ENCODE results near the gene RBAK. TPM values are rescaled to one million over a fixed set of nuclear protein-coding genes. Genes with fewer than 3 reads are reported as not detected.

Gene RBAK
- total RNA-seq, 1 experiment from 2014 or later: 16.1 TPM

- intact Hi-C loops (cut with micrococcal nuclease; ENCODE audit: unreplicated experiment): no loop called here
- Mint-ChIP-seq H3K9me3 (ENCODE audit: unreplicated experiment) (no peaks in the 10 kb centered on the region), H3K4me3 (ENCODE audit: unreplicated experiment) (no peak overlapping the region), H3K27me3 (ENCODE audit: insufficient read depth, unreplicated experiment) (peaks cover 3% of the 10 kb centered on the region), H3K27ac (ENCODE audit: unreplicated experiment) (no peak overlapping the region), H3K4me1 (ENCODE audit: low read depth, unreplicated experiment) (no peaks in the 10 kb centered on the region), H3K36me3 (ENCODE audit: insufficient read depth, unreplicated experiment) (no peaks in the 10 kb centered on the region)
- CTCF ChIA-PET: no interaction called here
- no TSS peak for BruUV-seq (replicated peaks)
- POLR2A ChIA-PET: no interaction called here
- H3K36me3 ChIP-seq (ENCODE audit: control insufficient read depth, insufficient read depth, low read length): no peaks in the 10 kb centered on the region
- TF ChIP-seq CTCF (IDR thresholded peaks at IDR 0.05; ENCODE audit: insufficient read depth in 1 of 2, low read depth in 1 of 2, low read length in 1 of 2, severe bottlenecking in 1 of 2, unreplicated experiment in 1 of 2): no peak
- no peaks in the 10 kb centered on the region for H3K27me3 ChIP-seq (replicated peaks; ENCODE audit: control insufficient read depth, insufficient read depth, low read length)
- H3K9me3 ChIP-seq: no peaks in the 10 kb centered on the region
- no peak overlapping the region for H3K4me3 ChIP-seq (ENCODE audit: low read depth, low read length)
- DNase-seq: no peak
- no peaks in the 10 kb centered on the region for H3K4me1 ChIP-seq
Measured at GRCh38 chr7:5035276-5035675, 10.4 kb upstream of the RBAK start.

- peaks cover 3% of the 10 kb centered on the region for H3K27me3 Mint-ChIP-seq (ENCODE audit: insufficient read depth, unreplicated experiment)
- H3K9me3 ChIP-seq: no peaks in the 10 kb centered on the region
- H3K4me3 ChIP-seq (ENCODE audit: low read depth, low read length): no peak overlapping the region
- intact Hi-C loops (cut with micrococcal nuclease; ENCODE audit: unreplicated experiment): no loop called here
- CTCF ChIA-PET: no interaction called here
- TF ChIP-seq CTCF (IDR thresholded peaks at IDR 0.05; ENCODE audit: insufficient read depth in 1 of 2, low read depth in 1 of 2, low read length in 1 of 2, severe bottlenecking in 1 of 2, unreplicated experiment in 1 of 2): no peak
- H3K36me3 ChIP-seq (ENCODE audit: control insufficient read depth, insufficient read depth, low read length): no peaks in the 10 kb centered on the region
- no peaks in the 10 kb centered on the region for H3K9me3 Mint-ChIP-seq (ENCODE audit: unreplicated experiment)
- POLR2A ChIA-PET: no interaction called here
- no peaks in the 10 kb centered on the region for H3K4me1 ChIP-seq
- no peaks in the 10 kb centered on the region for H3K27me3 ChIP-seq (replicated peaks; ENCODE audit: control insufficient read depth, insufficient read depth, low read length)
- no peaks in the 10 kb centered on the region for H3K36me3 Mint-ChIP-seq (ENCODE audit: insufficient read depth, unreplicated experiment)
- BruUV-seq (replicated peaks): no TSS peak
- no peak overlapping the region for H3K4me3 Mint-ChIP-seq (ENCODE audit: unreplicated experiment)
- no peak overlapping the region for H3K27ac Mint-ChIP-seq (ENCODE audit: unreplicated experiment)
- no peak for DNase-seq
- no peaks in the 10 kb centered on the region for H3K4me1 Mint-ChIP-seq (ENCODE audit: low read depth, unreplicated experiment)
Measured at GRCh38 chr7:5036446-5036845, 9.2 kb upstream of the RBAK start.

GRCh38 chr7:5041047-5041446 lies 4.6 kb upstream of the RBAK start:
- intact Hi-C loops (cut with micrococcal nuclease; ENCODE audit: unreplicated experiment): no loop called here
- no peak for DNase-seq
- H3K4me1 Mint-ChIP-seq (ENCODE audit: low read depth, unreplicated experiment): no peaks in the 10 kb centered on the region
- ChIA-PET CTCF (no interaction called here), POLR2A (no interaction called here)
- TF ChIP-seq CTCF (IDR thresholded peaks at IDR 0.05; ENCODE audit: insufficient read depth in 1 of 2, low read depth in 1 of 2, low read length in 1 of 2, severe bottlenecking in 1 of 2, unreplicated experiment in 1 of 2): no peak
- no peak overlapping the region for H3K4me3 ChIP-seq (ENCODE audit: low read depth, low read length)
- no peak overlapping the region for H3K27ac Mint-ChIP-seq (ENCODE audit: unreplicated experiment)
- BruUV-seq (replicated peaks): no TSS peak
- H3K4me3 Mint-ChIP-seq (ENCODE audit: unreplicated experiment): no peak overlapping the region
- peaks cover 10% of the 10 kb centered on the region for H3K9me3 Mint-ChIP-seq (ENCODE audit: unreplicated experiment)
- H3K36me3 ChIP-seq (ENCODE audit: control insufficient read depth, insufficient read depth, low read length): no peaks in the 10 kb centered on the region
- H3K4me1 ChIP-seq: 0 out of 2 replicates have a peak, but pooled peaks cover 4% of the 10 kb centered on the region
- H3K27me3 Mint-ChIP-seq (ENCODE audit: insufficient read depth, unreplicated experiment): no peaks in the 10 kb centered on the region
- peaks cover 1% of the 10 kb centered on the region for H3K36me3 Mint-ChIP-seq (ENCODE audit: insufficient read depth, unreplicated experiment)
- no peaks in the 10 kb centered on the region for H3K9me3 ChIP-seq
- H3K27me3 ChIP-seq (replicated peaks; ENCODE audit: control insufficient read depth, insufficient read depth, low read length): no peaks in the 10 kb centered on the region

Data from Caco-2 (cell line).